Activated B cell treated with CpG ODN at 0.5 μM for 24 hours (primary cell): ENCODE results near the gene IGFBP6. TPM values are rescaled to one million over a fixed set of nuclear protein-coding genes. Genes with fewer than 3 reads are reported as not detected.
"Not testable (repeated sequence)": the region's sequence is repeated elsewhere in the genome, so short reads cannot be mapped to it uniquely, and the experiment has no call there.

Experiments
- ATAC-seq: fragments of 200-7000 bp; cut with Tn5 transposase; one replicate; pipeline ENCODE4 v1.10.0; 2021; ENCODE audit warnings: low read depth, mild to moderate bottlenecking, moderate library complexity
- CTCF ChIA-PET: fragments of 350-600 bp; sonication (Branson Sonifier 250); formaldehyde crosslinking; loops from one replicate; lab custom pipeline; 2021; ENCODE audit warnings: antibody characterized with exemption; lab: Charles Lee
- POLR2A ChIA-PET: fragments of 350-600 bp; sonication (Branson Sonifier 250); formaldehyde crosslinking; loops from one replicate; lab custom pipeline; 2021; ENCODE audit warnings: antibody characterized with exemption; lab: Charles Lee
- DNase-seq: peaks from one replicate; pipeline ENCODE4 v3.0.0; 2022
- H3K27ac Mint-ChIP-seq: one replicate; pipeline ENCODE4 v1.8.0; 2020; ENCODE audit warnings: mixed read lengths
- H3K27me3 Mint-ChIP-seq: one replicate; pipeline ENCODE4 v1.8.0; 2021; ENCODE audit warnings: mixed read lengths
- H3K36me3 Mint-ChIP-seq: one replicate; pipeline ENCODE4 v1.8.0; 2021; ENCODE audit warnings: low read depth, mixed read lengths
- H3K4me1 Mint-ChIP-seq: one replicate; pipeline ENCODE4 v1.8.0; 2021; ENCODE audit warnings: mixed read lengths
- H3K4me3 Mint-ChIP-seq: one replicate; pipeline ENCODE4 v1.8.0; 2020; ENCODE audit warnings: mild to moderate bottlenecking, mixed read lengths
- H3K9me3 Mint-ChIP-seq: one replicate; pipeline ENCODE4 v1.8.0; 2020; ENCODE audit warnings: mixed read lengths
- CTCF ChIP-seq: fragments of 200-600 bp; IDR thresholded peaks from one replicate; pipeline ENCODE4 v1.8.0; 2022; ENCODE audit warnings: antibody characterized with exemption, mild to moderate bottlenecking
- intact Hi-C: fragments of 100-400 bp; cut with micrococcal nuclease; formaldehyde crosslinking; loops from one replicate; pipeline ENCODE4 v1.15.1; 2024
- total RNA-seq: library from RNA; stranded (reverse); gene quantifications from 2 replicates; pipeline ENCODE4 v1.2.3, GENCODE V29; 2022

IGFBP6 gene
- total RNA-seq, 1 donor from 2014 or later, result not detected

GRCh38 chr12:53090105-53090504 is 7.4 kb upstream of the IGFBP6 start:
- POLR2A ChIA-PET, result interaction anchor here (1.3 kb wide), 1 partner anchor 11 kb away, joined by 6 read pairs; the partner anchor contains the start of gene SPRYD3
- no peaks in the 10 kb centered on the region for H3K4me1 Mint-ChIP-seq
- no peak overlapping the region for H3K27ac Mint-ChIP-seq
- CTCF ChIA-PET, result interaction anchor here (1.3 to 2.2 kb wide), 2 partner anchors 9 to 24 kb away, joined by 3 to 12 read pairs; no protein-coding TSS in a partner anchor
- ATAC-seq (no peak), DNase-seq (no peak)
- intact Hi-C loops, result no loop called here
- H3K4me3 Mint-ChIP-seq, result no peak overlapping the region
- TF ChIP-seq CTCF, result no peak
- H3K36me3 Mint-ChIP-seq, result no peaks in the 10 kb centered on the region
- peaks cover 26% of the 10 kb centered on the region for H3K27me3 Mint-ChIP-seq
- H3K9me3 Mint-ChIP-seq, result no peaks in the 10 kb centered on the region

- DNase-seq (no peak), ATAC-seq (no peak)
- no peak overlapping the region for H3K4me3 Mint-ChIP-seq
- H3K4me1 Mint-ChIP-seq, result no peaks in the 10 kb centered on the region
- H3K9me3 Mint-ChIP-seq, result no peaks in the 10 kb centered on the region
- intact Hi-C loops, result no loop called here
- POLR2A ChIA-PET, result interaction anchor here (1.3 kb wide), 1 partner anchor 11 kb away, joined by 6 read pairs; the partner anchor contains the start of gene SPRYD3
- no peaks in the 10 kb centered on the region for H3K36me3 Mint-ChIP-seq
- H3K27me3 Mint-ChIP-seq, result peaks cover 28% of the 10 kb centered on the region
- no peak overlapping the region for H3K27ac Mint-ChIP-seq
- TF ChIP-seq CTCF, result no peak
- CTCF ChIA-PET, result interaction anchor here (1.3 to 2.2 kb wide), 2 partner anchors 8 to 24 kb away, joined by 3 to 12 read pairs; no protein-coding TSS in a partner anchor
Observed at GRCh38 chr12:53090554-53090953, 6.9 kb upstream of the IGFBP6 start.

GRCh38 chr12:53091756-53092155 is 5.7 kb upstream of the IGFBP6 start:
- ATAC-seq, result no peak
- POLR2A ChIA-PET, result no interaction called here
- no peak for TF ChIP-seq CTCF
- no peak for DNase-seq
- no peak overlapping the region for H3K27ac Mint-ChIP-seq
- H3K36me3 Mint-ChIP-seq, result no peaks in the 10 kb centered on the region
- peaks cover 29% of the 10 kb centered on the region for H3K27me3 Mint-ChIP-seq
- H3K9me3 Mint-ChIP-seq, result no peaks in the 10 kb centered on the region
- CTCF ChIA-PET, result interaction anchor here (2.2 kb wide), 1 partner anchor 25 kb away, joined by 12 read pairs; no protein-coding TSS in a partner anchor
- no peak overlapping the region for H3K4me3 Mint-ChIP-seq
- peaks cover 3% of the 10 kb centered on the region for H3K4me1 Mint-ChIP-seq
- intact Hi-C loops, result no loop called here

- H3K9me3 Mint-ChIP-seq, result no peaks in the 10 kb centered on the region
- POLR2A ChIA-PET, result no interaction called here
- H3K4me3 Mint-ChIP-seq, result no peak overlapping the region
- peaks cover 16% of the 10 kb centered on the region for H3K4me1 Mint-ChIP-seq
- H3K27ac Mint-ChIP-seq, result no peak overlapping the region
- TF ChIP-seq CTCF, result no peak
- no peak for ATAC-seq
- CTCF ChIA-PET, result interaction anchor here (1.2 kb wide), 1 partner anchor 9 kb away, joined by 4 read pairs; the partner anchor contains the start of gene SOAT2
- no peaks in the 10 kb centered on the region for H3K36me3 Mint-ChIP-seq
- peaks cover 25% of the 10 kb centered on the region for H3K27me3 Mint-ChIP-seq
- intact Hi-C loops, result no loop called here
- no peak for DNase-seq
Observed at GRCh38 chr12:53093777-53094393, 3.6 kb upstream of the IGFBP6 start.

- H3K4me3 Mint-ChIP-seq, result no peak overlapping the region
- POLR2A ChIA-PET, result interaction anchor here (1.1 kb wide), 1 partner anchor 29 kb away, joined by 3 read pairs; no protein-coding TSS in a partner anchor
- no peak overlapping the region for H3K27ac Mint-ChIP-seq
Observed at GRCh38 chr12:53094394-53094787, 3.1 kb upstream of the IGFBP6 start.

GRCh38 chr12:53094796-53095595 is 2.5 kb upstream of the IGFBP6 start:
- CTCF ChIA-PET, ATAC-seq, H3K4me3 Mint-ChIP-seq, DNase-seq, H3K27ac Mint-ChIP-seq, H3K9me3 Mint-ChIP-seq, H3K36me3 Mint-ChIP-seq: not testable (repeated sequence)
- Mint-ChIP-seq H3K4me1 (peaks cover 21% of the 10 kb centered on the region), H3K27me3 (peaks cover 24% of the 10 kb centered on the region)
- POLR2A ChIA-PET, result interaction anchor here (1.1 kb wide), 1 partner anchor 29 kb away, joined by 3 read pairs; no protein-coding TSS in a partner anchor
- intact Hi-C loops, result loop anchor here (5.0 kb wide), 1 partner anchor 43 kb away; the partner anchor contains the start of gene TNS2

More at GRCh38 chr12:53094394-53094787, 3.1 kb upstream of the IGFBP6 start:
- ATAC-seq, result no peak
- H3K36me3 Mint-ChIP-seq, result no peaks in the 10 kb centered on the region
- DNase-seq, result no peak
- intact Hi-C loops, result no loop called here
- peaks cover 25% of the 10 kb centered on the region for H3K27me3 Mint-ChIP-seq
- CTCF ChIA-PET, result interaction anchor here (1.2 kb wide), 1 partner anchor 8 kb away, joined by 4 read pairs; the partner anchor contains the start of gene SOAT2
- peaks cover 20% of the 10 kb centered on the region for H3K4me1 Mint-ChIP-seq
- H3K9me3 Mint-ChIP-seq, result no peaks in the 10 kb centered on the region
- no peak for TF ChIP-seq CTCF

- Mint-ChIP-seq H3K4me1 (peaks cover 21% of the 10 kb centered on the region), H3K27me3 (peaks cover 20% of the 10 kb centered on the region)
- H3K27ac Mint-ChIP-seq, H3K36me3 Mint-ChIP-seq, H3K9me3 Mint-ChIP-seq, ATAC-seq, CTCF ChIA-PET, DNase-seq, H3K4me3 Mint-ChIP-seq: not testable (repeated sequence)
- POLR2A ChIA-PET, result interaction anchor here (1.1 kb wide), 1 partner anchor 30 kb away, joined by 3 read pairs; no protein-coding TSS in a partner anchor
- intact Hi-C loops, result loop anchor here (5.0 kb wide), 1 partner anchor 43 kb away; the partner anchor contains the start of gene TNS2
Observed at GRCh38 chr12:53095596-53095895, 1.9 kb upstream of the IGFBP6 start.
